GM12872 (cell line): ENCODE results near the gene FAM135A.

Source experiments
- TF ChIP-seq, protein P1 (sequence below): IDR thresholded peaks from 3 replicates; pipeline ENCODE4 v1.5.1; 2011; ENCODE audit warnings: low read depth, mild to moderate bottlenecking, low read length, moderate library complexity; ENCODE audit not compliant: insufficient read depth

FAM135A gene

DNA sequence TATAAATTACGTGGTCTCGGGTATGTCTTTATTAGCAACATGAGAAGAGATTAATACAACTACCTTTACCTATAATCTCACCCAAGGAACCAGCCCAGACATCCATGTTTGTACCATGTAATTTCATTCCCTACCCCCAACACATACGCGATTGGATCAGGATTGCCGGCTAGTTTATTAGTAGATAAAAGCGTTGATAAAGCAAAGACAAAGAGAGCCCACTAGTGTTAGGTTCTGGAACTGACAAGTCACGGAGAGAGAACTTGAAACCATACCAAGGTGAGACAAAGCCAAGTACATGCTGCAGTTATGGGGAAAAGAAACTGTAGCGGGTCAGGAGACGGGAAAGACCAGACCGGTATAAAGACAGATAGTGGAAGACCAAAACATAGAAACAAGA lies 37.4 kb upstream of the FAM135A start:
- TF ChIP-seq, protein P1, sequence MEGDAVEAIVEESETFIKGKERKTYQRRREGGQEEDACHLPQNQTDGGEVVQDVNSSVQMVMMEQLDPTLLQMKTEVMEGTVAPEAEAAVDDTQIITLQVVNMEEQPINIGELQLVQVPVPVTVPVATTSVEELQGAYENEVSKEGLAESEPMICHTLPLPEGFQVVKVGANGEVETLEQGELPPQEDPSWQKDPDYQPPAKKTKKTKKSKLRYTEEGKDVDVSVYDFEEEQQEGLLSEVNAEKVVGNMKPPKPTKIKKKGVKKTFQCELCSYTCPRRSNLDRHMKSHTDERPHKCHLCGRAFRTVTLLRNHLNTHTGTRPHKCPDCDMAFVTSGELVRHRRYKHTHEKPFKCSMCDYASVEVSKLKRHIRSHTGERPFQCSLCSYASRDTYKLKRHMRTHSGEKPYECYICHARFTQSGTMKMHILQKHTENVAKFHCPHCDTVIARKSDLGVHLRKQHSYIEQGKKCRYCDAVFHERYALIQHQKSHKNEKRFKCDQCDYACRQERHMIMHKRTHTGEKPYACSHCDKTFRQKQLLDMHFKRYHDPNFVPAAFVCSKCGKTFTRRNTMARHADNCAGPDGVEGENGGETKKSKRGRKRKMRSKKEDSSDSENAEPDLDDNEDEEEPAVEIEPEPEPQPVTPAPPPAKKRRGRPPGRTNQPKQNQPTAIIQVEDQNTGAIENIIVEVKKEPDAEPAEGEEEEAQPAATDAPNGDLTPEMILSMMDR = peak; percentile 46; the same call in 2 of the 3 replicates

DNA sequence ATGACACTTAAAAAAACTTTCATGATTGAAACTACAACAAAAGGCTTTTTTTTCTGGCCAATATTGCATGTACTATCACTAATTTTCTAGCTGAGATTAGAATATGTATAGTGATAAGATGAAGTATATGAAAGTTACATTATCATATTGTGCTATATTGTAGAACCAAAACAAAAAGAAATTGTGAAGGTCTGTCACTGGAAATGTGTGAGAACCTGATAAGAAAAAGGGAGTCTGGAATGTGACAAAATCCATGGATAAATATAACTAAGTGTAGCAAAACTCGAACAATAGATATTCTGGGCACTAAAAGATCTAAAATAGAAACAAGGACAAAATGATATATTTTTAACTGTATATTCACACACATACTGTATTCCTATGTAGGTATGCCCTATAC lies 36.7 kb upstream of the FAM135A start:
- TF ChIP-seq, protein P1 = no peak

DNA sequence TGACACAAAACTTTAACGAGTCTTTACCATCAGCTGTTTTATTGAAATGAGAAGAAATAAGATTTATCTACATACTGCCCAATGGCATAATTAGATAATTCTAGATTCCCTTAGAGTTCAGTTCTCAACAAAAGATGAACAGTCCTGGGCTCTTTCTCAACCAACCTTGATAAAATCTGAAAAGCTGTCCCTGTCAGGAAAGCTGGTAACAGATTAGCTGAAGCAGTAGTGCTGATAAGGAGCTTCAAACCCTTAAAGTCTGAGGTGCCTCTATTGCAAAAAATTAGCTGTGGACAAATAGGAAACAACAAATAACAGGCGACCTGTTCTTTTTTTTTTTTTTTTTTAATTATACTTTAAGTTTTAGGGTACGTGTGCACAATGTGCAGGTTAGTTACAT lies 35.9 kb upstream of the FAM135A start:
- TF ChIP-seq, protein P1 = no peak

GRCh38 chr6:70379473-70380013 lies 33.8 kb upstream of the FAM135A start:
- TF ChIP-seq, protein P1 = no peak

GRCh38 chr6:70380252-70380651 lies 33.1 kb upstream of the FAM135A start:
- TF ChIP-seq, protein P1 = no peak

DNA sequence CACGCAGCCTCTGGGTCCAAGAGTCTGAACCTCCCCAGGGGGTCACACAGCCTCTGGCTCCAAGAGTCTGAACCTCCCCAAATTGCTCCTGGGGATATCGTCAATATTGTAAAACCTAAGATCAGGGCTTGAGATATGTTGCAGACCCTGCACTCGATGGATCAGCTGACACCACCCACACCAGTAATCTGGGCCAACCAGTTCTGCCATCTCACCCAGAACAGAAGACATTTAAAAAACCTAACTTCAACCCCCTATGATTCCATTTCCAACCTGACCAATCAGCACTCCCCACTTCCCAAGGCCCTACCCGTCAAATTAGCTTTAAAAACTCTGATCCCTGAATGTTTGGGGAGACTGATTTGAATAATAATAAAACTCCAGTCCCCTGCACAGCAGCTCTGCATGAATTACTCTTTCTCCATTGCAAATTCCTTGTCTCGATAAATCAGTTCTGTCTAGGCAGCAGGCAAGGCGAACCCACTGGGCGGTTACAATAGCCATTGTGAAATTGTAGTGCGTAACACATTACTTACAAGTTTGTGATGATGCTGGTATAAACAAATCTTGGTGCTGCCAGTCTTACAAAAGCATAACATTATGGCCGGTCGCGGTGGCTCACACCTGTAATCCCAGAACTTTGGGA lies 32.4 kb upstream of the FAM135A start:
- TF ChIP-seq, protein P1 = no peak

GRCh38 chr6:70381417-70381782 lies 31.9 kb upstream of the FAM135A start:
- TF ChIP-seq, protein P1 = no peak
